ENCODE data around the gene PCDHGA3. TPM values are rescaled to one million over a fixed set of nuclear protein-coding genes. Genes with fewer than 3 reads are reported as not detected.
"Not testable (repeated sequence)": the region's sequence is repeated elsewhere in the genome, so short reads cannot be mapped to it uniquely, and the experiment has no call there.

PCDHGA3 gene
- total RNA-seq, 4 donors from 2014 or later, result 1.0 to 3.5 (median 2.9) TPM

GRCh38 chr5:141393267-141393666 is 49.6 kb downstream of the PCDHGA3 start:
- no peak for DNase-seq (ENCODE audit: low spot score in 2 of 2)
- no peak overlapping the region for H3K4me3 ChIP-seq (ENCODE audit: low read depth, poor library complexity, severe bottlenecking)
- intact Hi-C loops (cut with DNase I; ENCODE audit: low total_unique reads), result no loop called here
- TF ChIP-seq POLR2A (IDR thresholded peaks at IDR 0.05), result no peak
- TF ChIP-seq, protein P1, sequence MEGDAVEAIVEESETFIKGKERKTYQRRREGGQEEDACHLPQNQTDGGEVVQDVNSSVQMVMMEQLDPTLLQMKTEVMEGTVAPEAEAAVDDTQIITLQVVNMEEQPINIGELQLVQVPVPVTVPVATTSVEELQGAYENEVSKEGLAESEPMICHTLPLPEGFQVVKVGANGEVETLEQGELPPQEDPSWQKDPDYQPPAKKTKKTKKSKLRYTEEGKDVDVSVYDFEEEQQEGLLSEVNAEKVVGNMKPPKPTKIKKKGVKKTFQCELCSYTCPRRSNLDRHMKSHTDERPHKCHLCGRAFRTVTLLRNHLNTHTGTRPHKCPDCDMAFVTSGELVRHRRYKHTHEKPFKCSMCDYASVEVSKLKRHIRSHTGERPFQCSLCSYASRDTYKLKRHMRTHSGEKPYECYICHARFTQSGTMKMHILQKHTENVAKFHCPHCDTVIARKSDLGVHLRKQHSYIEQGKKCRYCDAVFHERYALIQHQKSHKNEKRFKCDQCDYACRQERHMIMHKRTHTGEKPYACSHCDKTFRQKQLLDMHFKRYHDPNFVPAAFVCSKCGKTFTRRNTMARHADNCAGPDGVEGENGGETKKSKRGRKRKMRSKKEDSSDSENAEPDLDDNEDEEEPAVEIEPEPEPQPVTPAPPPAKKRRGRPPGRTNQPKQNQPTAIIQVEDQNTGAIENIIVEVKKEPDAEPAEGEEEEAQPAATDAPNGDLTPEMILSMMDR (IDR thresholded peaks at IDR 0.05), result no peak
- WGBS, 2 donors, result 32 to 37% methylated on average over 21 of the region's 21 CpGs

DNA sequence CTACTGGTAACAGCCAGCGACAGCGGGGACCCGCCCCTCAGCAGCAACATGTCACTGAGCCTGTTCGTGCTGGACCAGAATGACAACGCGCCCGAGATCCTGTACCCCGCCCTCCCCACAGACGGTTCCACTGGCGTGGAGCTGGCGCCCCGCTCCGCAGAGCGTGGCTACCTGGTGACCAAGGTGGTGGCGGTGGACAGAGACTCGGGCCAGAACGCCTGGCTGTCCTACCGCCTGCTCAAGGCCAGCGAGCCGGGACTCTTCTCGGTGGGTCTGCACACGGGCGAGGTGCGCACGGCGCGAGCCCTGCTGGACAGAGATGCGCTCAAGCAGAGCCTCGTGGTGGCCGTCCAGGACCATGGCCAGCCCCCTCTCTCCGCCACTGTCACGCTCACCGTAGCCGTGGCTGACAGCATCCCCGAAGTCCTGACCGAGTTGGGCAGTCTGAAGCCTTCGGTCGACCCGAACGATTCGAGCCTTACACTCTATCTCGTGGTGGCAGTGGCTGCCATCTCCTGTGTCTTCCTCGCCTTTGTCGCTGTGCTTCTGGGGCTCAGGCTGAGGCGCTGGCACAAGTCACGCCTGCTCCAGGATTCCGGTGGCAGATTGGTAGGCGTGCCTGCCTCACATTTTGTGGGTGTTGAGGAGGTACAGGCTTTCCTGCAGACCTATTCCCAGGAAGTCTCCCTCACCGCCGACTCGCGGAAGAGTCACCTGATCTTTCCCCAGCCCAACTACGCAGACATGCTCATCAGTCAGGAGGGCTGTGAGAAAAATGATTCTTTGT is 51.0 kb downstream of the PCDHGA3 start:
- WGBS, 2 donors, result 33 to 40% methylated on average over 29 to 38 of the region's 53 CpGs
- H3K4me3 ChIP-seq (ENCODE audit: low read depth, poor library complexity, severe bottlenecking); intact Hi-C loops (cut with DNase I; ENCODE audit: low total_unique reads); DNase-seq (ENCODE audit: low spot score in 2 of 2): not testable (repeated sequence)

Other genes starting within 250 kb of the PCDHGA3 start
- gene PCDHB2, start 249.2 kb upstream of the PCDHGA3 start, total RNA-seq, result 1 to 10 TPM; 2.3 to 6.2 (median 3.2) TPM
- gene PCDHB3, start 243.4 kb upstream of the PCDHGA3 start, total RNA-seq, result 1 to 10 TPM in 3 of 4 donors, under 1 TPM in 1; 0.84 to 1.6 (median 1.3) TPM
- gene PCDHB4, start 222.0 kb upstream of the PCDHGA3 start, total RNA-seq, result 1 to 10 TPM; 1.1 to 2.8 (median 2.0) TPM
- gene PCDHB5, start 208.6 kb upstream of the PCDHGA3 start, total RNA-seq, result 1 to 10 TPM in 2 of 4 donors, under 1 TPM in 1, not detected in 1; 0.49 to 4.9 (median 1.4) TPM
- gene PCDHB6, start 193.8 kb upstream of the PCDHGA3 start, total RNA-seq, result 1 to 10 TPM in 2 of 4 donors, under 1 TPM in 1, not detected in 1; 0.93 to 1.3 (median 1.3) TPM
- 1 to 10 TPM in 1 of 4 donors, under 1 TPM in 3; 0.49 to 1.1 (median 0.58) TPM for gene PCDHB7, start 171.2 kb upstream of the PCDHGA3 start, total RNA-seq
- 1 to 10 TPM in 2 of 4 donors, under 1 TPM in 2; 0.10 to 1.2 (median 0.76) TPM for gene PCDHB8, start 166.0 kb upstream of the PCDHGA3 start, total RNA-seq
- 1 to 10 TPM in 3 of 4 donors, under 1 TPM in 1; 0.55 to 3.2 (median 1.9) TPM for gene PCDHB16, start 161.4 kb upstream of the PCDHGA3 start, total RNA-seq
- 1 to 10 TPM in 2 of 4 donors, under 1 TPM in 2; 0.38 to 2.2 (median 1.2) TPM for gene PCDHB9, start 156.7 kb upstream of the PCDHGA3 start, total RNA-seq
- gene PCDHB10, start 151.5 kb upstream of the PCDHGA3 start, total RNA-seq, result 1 to 10 TPM in 2 of 4 donors, under 1 TPM in 2; 0.19 to 1.5 (median 0.76) TPM
- gene PCDHB11, start 144.2 kb upstream of the PCDHGA3 start, total RNA-seq, result 1 to 10 TPM in 3 of 4 donors, under 1 TPM in 1; 0.63 to 1.7 (median 1.4) TPM
- gene PCDHB12, start 135.1 kb upstream of the PCDHGA3 start, total RNA-seq, result 1 to 10 TPM in 2 of 4 donors, under 1 TPM in 1, not detected in 1; 0.49 to 3.2 (median 2.3) TPM
- 1 to 10 TPM; 3.3 to 9.0 (median 5.0) TPM for gene PCDHB13, start 129.9 kb upstream of the PCDHGA3 start, total RNA-seq
- gene PCDHB14, start 120.5 kb upstream of the PCDHGA3 start, total RNA-seq, result 1 to 10 TPM; 5.4 to 7.5 (median 6.2) TPM
- gene PCDHB15, start 98.4 kb upstream of the PCDHGA3 start, total RNA-seq, result 1 to 10 TPM in 3 of 4 donors, under 1 TPM in 1; 0.46 to 2.0 (median 1.4) TPM
- 1 to 10 TPM in 1 of 4 donors, under 1 TPM in 2, not detected in 1; 0.66 to 5.0 (median 0.67) TPM for gene SLC25A2, start 39.8 kb upstream of the PCDHGA3 start, total RNA-seq
- gene TAF7, start 23.0 kb upstream of the PCDHGA3 start, total RNA-seq, result 10 to 100 TPM; 46.9 to 76.0 (median 64.9) TPM
- gene PCDHGA1, start 13.3 kb upstream of the PCDHGA3 start, total RNA-seq, result under 1 TPM in 3 of 4 donors, not detected in 1; 0.52 to 0.54 (median 0.53) TPM
- gene PCDHGA2, start 5.1 kb upstream of the PCDHGA3 start, total RNA-seq, result 1 to 10 TPM; 1.4 to 5.3 (median 1.9) TPM
- gene PCDHGB1, start 6.3 kb downstream of the PCDHGA3 start, total RNA-seq, result 1 to 10 TPM in 3 of 4 donors, under 1 TPM in 1; 0.30 to 1.3 (median 1.1) TPM
- gene PCDHGA4, start 11.2 kb downstream of the PCDHGA3 start, total RNA-seq, result 1 to 10 TPM in 3 of 4 donors, under 1 TPM in 1; 0.25 to 4.3 (median 2.4) TPM
- 1 to 10 TPM; 2.1 to 4.0 (median 2.6) TPM for gene PCDHGB2, start 16.2 kb downstream of the PCDHGA3 start, total RNA-seq
- gene PCDHGA5, start 20.3 kb downstream of the PCDHGA3 start, total RNA-seq, result 1 to 10 TPM in 3 of 4 donors, under 1 TPM in 1; 0.51 to 3.4 (median 1.6) TPM
- gene PCDHGB3, start 26.4 kb downstream of the PCDHGA3 start, total RNA-seq, result 1 to 10 TPM; 3.0 to 7.9 (median 4.8) TPM
- 1 to 10 TPM; 2.5 to 3.7 (median 3.6) TPM for gene PCDHGA6, start 30.1 kb downstream of the PCDHGA3 start, total RNA-seq
- 1 to 10 TPM; 2.2 to 2.5 (median 2.5) TPM for gene PCDHGA7, start 38.9 kb downstream of the PCDHGA3 start, total RNA-seq
- gene PCDHGB4, start 43.9 kb downstream of the PCDHGA3 start, total RNA-seq, result 1 to 10 TPM; 5.2 to 8.9 (median 8.4) TPM
- gene PCDHGA8, start 48.8 kb downstream of the PCDHGA3 start, total RNA-seq, result 1 to 10 TPM in 3 of 4 donors, under 1 TPM in 1; 0.97 to 2.2 (median 1.6) TPM
- 10 to 100 TPM; 12.3 to 17.6 (median 14.6) TPM for gene PCDHGB5, start 54.1 kb downstream of the PCDHGA3 start, total RNA-seq
- gene PCDHGA9, start 58.9 kb downstream of the PCDHGA3 start, total RNA-seq, result 1 to 10 TPM; 5.6 to 8.2 (median 6.3) TPM
- gene PCDHGB6, start 64.2 kb downstream of the PCDHGA3 start, total RNA-seq, result 1 to 10 TPM; 4.4 to 7.4 (median 6.6) TPM
- gene PCDHGA10, start 69.2 kb downstream of the PCDHGA3 start, total RNA-seq, result 10 to 100 TPM in 1 of 4 donors, 1 to 10 TPM in 3; 6.8 to 11.7 (median 8.3) TPM
- gene PCDHGB7, start 73.8 kb downstream of the PCDHGA3 start, total RNA-seq, result 10 to 100 TPM in 2 of 4 donors, 1 to 10 TPM in 2; 8.0 to 11.3 (median 10.1) TPM
- 1 to 10 TPM; 3.2 to 6.9 (median 3.7) TPM for gene PCDHGA11, start 77.2 kb downstream of the PCDHGA3 start, total RNA-seq
- 1 to 10 TPM; 3.4 to 9.1 (median 6.3) TPM for gene PCDHGA12, start 86.7 kb downstream of the PCDHGA3 start, total RNA-seq
- gene PCDHGC3, start 132.1 kb downstream of the PCDHGA3 start, total RNA-seq, result 10 to 100 TPM; 45.5 to 80.8 (median 49.7) TPM
- gene PCDHGC4, start 141.2 kb downstream of the PCDHGA3 start, total RNA-seq, result 10 to 100 TPM in 1 of 4 donors, 1 to 10 TPM in 3; 1.2 to 34.5 (median 2.2) TPM
- 1 to 10 TPM; 1.1 to 1.7 (median 1.7) TPM for gene PCDHGC5, start 145.3 kb downstream of the PCDHGA3 start, total RNA-seq